ENCODE measurements around the gene PPP1R14B.
"Not testable (repeated sequence)": the region's sequence is repeated elsewhere in the genome, so short reads cannot be mapped to it uniquely, and the experiment has no call there.

The PPP1R14B gene

GRCh38 chr11:64260147-64260708 lies 13.5 kb upstream of the PPP1R14B start:
- DNase-seq, result no peak

- no peak for DNase-seq
Observed at GRCh38 chr11:64259533-64260067, 12.9 kb upstream of the PPP1R14B start.

- no peak for DNase-seq
Observed at GRCh38 chr11:64258946-64259532, 12.3 kb upstream of the PPP1R14B start.

GRCh38 chr11:64258356-64258755 lies 11.6 kb upstream of the PPP1R14B start:
- no peak for DNase-seq

GRCh38 chr11:64256300-64256699 lies 9.6 kb upstream of the PPP1R14B start:
- peak; percentile 3 for DNase-seq

- no peak for DNase-seq
Observed at GRCh38 chr11:64255135-64256128, 8.7 kb upstream of the PPP1R14B start.

GRCh38 chr11:64254326-64254725 lies 7.6 kb upstream of the PPP1R14B start:
- DNase-seq, result no peak

GRCh38 chr11:64253481-64253880 lies 6.7 kb upstream of the PPP1R14B start:
- DNase-seq, result peak; percentile 2

- peak; percentile 2 for DNase-seq
Observed at GRCh38 chr11:64253043-64253442, 6.3 kb upstream of the PPP1R14B start.

- DNase-seq, result peak; percentile 47
Observed at GRCh38 chr11:64252003-64252872, 5.5 kb upstream of the PPP1R14B start.

GRCh38 chr11:64251753-64252002 lies 4.9 kb upstream of the PPP1R14B start:
- no peak for DNase-seq

- DNase-seq, result peak; percentile 81
Observed at GRCh38 chr11:64251016-64251752, 4.4 kb upstream of the PPP1R14B start, which contains the start of gene PLCB3. Gene PLCB3 (plus strand): TSS chr11:64251530. CDS start chr11:64251650, 120 bp downstream.

GRCh38 chr11:64250415-64251015 lies 3.8 kb upstream of the PPP1R14B start:
- peak; percentile 59 for DNase-seq

GRCh38 chr11:64249563-64250414 lies 3.0 kb upstream of the PPP1R14B start:
- DNase-seq, result peak; percentile 6

GRCh38 chr11:64249038-64249437 lies 2.3 kb upstream of the PPP1R14B start:
- no peak for DNase-seq

- no peak for DNase-seq
Observed at GRCh38 chr11:64248578-64248977, 1.8 kb upstream of the PPP1R14B start.

- peak; percentile 2 for DNase-seq
Observed at GRCh38 chr11:64247729-64248531, 1.2 kb upstream of the PPP1R14B start.

GRCh38 chr11:64246621-64246870 lies 197 bp downstream of the PPP1R14B start:
- DNase-seq, result not testable (repeated sequence)

GRCh38 chr11:64245797-64246620 lies 734 bp downstream of the PPP1R14B start:
- DNase-seq, result peak; percentile 86

All from RPMI8226 (cell line).